22Rv1 (cell line): ENCODE measurements around the gene GART.

Source experiments
- H3K27ac ChIP-seq: fragments of 450-650 bp; 2 replicates; pipeline ENCODE4 v1.5.1; 2017
- CTCF ChIP-seq: fragments of 450-650 bp; IDR thresholded peaks from 2 replicates; pipeline ENCODE4 v1.5.1; 2017; ENCODE audit warnings: mild to moderate bottlenecking
- ZFX ChIP-seq: fragments of 450-650 bp; IDR thresholded peaks from 2 replicates; pipeline ENCODE4 v1.6.1; 2017; ENCODE audit warnings: antibody characterized with exemption, borderline replicate concordance

The GART gene

GRCh38 chr21:33544451-33545195, 2.7 kb upstream of the GART start:
- peak overlapping the region; percentile 99 for H3K27ac ChIP-seq
- TF ChIP-seq ZFX, result no peak
- TF ChIP-seq CTCF, result no peak

GRCh38 chr21:33543505-33544129, 1.7 kb upstream of the GART start:
- peak overlapping the region; percentile 99 for H3K27ac ChIP-seq
- TF ChIP-seq ZFX (0 out of 2 replicates have a peak, but pooled peaks have one; percentile 13), CTCF (no peak)

- no peak for TF ChIP-seq CTCF
- TF ChIP-seq ZFX, result 0 out of 2 replicates have a peak, but pooled peaks have one; percentile 72
- peak within 1 kb of the TSS; percentile 99 for H3K27ac ChIP-seq
Observed at GRCh38 chr21:33542640-33543504, 955 bp upstream of the GART start, which contains the start of gene SON. Gene SON (plus strand): TSS chr21:33543038. CDS start chr21:33543093, 55 bp downstream.

- peak overlapping the region; percentile 99 for H3K27ac ChIP-seq
- no peak for TF ChIP-seq CTCF
- no peak for TF ChIP-seq ZFX
Observed at GRCh38 chr21:33541105-33541711, 709 bp downstream of the GART start.

- TF ChIP-seq ZFX (no peak), CTCF (no peak)
Observed at GRCh38 chr21:33540711-33541104, 1.2 kb downstream of the GART start.

GRCh38 chr21:33539616-33540015, 2.3 kb downstream of the GART start:
- TF ChIP-seq ZFX (no peak), CTCF (no peak)

More at GRCh38 chr21:33540711-33541104, 1.2 kb downstream of the GART start:
- peak overlapping the region; percentile 99 for H3K27ac ChIP-seq

More at GRCh38 chr21:33539616-33540015, 2.3 kb downstream of the GART start:
- no peak overlapping the region for H3K27ac ChIP-seq
